ENCODE results near the gene LRRN4.

Gene LRRN4

GRCh38 chr20:6053776-6054688, at the start of gene LRRN4:
Gene LRRN4, minus strand, starts transcription at chr20:6054060. Its CDS starts 1,261 bp downstream, at chr20:6052799.
- Histone ChIP-seq H3K27ac (no peak within 1 kb of the TSS), H3K4me3 (no peak within 1 kb of the TSS)

GRCh38 chr20:6103301-6103700, 49.4 kb upstream of the LRRN4 start:
- Histone ChIP-seq H3K4me3 (no peak overlapping the region), H3K27ac (no peak overlapping the region)

DNA sequence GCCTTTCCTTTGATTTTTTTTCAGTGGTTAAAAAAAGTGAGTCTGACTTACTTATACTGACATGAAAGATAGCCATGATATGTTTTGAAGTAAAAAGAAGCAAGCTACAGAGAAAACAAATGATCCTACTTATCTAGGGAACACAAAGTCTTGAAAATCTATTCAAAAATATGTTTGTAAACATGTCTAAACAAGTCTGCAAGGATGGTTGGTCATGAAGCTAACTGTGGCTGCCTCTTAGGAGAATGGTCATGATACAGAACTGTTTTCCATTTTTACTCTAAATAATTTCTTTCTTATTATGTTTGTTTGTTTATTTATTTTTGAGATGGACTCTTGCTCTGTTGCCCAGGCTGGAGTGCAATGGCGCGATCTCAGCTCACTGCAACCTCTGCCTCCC, 47.5 kb upstream of the LRRN4 start:
- H3K4me3 ChIP-seq: no peak overlapping the region
- H3K27ac ChIP-seq: no peak overlapping the region

- no peak overlapping the region for H3K4me3 ChIP-seq
- no peak overlapping the region for H3K27ac ChIP-seq
Observed at GRCh38 chr20:6100246-6100645, 46.4 kb upstream of the LRRN4 start.

- H3K4me3 ChIP-seq: no peak overlapping the region
- no peak overlapping the region for H3K27ac ChIP-seq
Observed at GRCh38 chr20:6099819-6100218, 46.0 kb upstream of the LRRN4 start.

DNA sequence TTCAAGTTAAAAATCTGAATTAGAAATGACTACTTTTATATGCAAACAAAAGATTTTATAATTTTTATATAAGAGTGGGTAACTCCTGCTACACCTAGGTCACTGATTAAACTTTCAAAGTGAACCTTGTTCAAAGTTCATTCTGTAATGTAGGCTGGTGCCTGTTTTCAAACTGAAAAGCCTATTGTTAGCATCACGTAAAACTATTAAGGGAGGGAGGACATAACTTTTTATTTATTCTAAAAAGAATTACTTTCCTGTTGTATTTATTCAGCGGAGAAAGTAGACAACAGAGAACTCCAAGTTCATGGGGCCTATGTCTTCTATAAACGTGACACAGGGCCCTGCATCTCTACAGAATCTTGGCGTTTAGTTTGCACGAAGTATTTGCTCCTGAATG, 41.5 kb upstream of the LRRN4 start:
- H3K27ac ChIP-seq: no peak overlapping the region
- H3K4me3 ChIP-seq: no peak overlapping the region

- H3K4me3 ChIP-seq: no peak overlapping the region
- no peak overlapping the region for H3K27ac ChIP-seq
Observed at GRCh38 chr20:6094565-6094964, 40.7 kb upstream of the LRRN4 start.

DNA sequence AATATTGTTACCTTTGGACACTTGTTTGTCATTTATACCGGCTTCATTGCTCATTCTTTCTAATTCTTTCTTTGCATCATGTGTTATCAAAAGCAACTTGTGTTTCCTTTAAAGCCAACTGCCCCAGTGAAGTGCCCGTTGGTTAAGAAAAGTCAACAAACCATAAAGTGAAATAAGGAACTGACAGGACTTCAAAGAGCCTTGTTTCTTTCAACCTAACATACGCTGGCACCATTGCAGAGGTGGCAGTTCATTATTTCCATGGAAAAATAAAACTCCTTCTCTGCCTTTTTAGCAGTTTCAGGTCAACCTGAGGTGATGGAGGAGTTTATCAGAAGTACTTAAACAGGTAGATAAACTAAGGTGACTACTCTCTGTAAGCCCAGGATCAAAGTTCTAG, 40.2 kb upstream of the LRRN4 start:
- Histone ChIP-seq H3K27ac (no peak overlapping the region), H3K4me3 (no peak overlapping the region)

DNA sequence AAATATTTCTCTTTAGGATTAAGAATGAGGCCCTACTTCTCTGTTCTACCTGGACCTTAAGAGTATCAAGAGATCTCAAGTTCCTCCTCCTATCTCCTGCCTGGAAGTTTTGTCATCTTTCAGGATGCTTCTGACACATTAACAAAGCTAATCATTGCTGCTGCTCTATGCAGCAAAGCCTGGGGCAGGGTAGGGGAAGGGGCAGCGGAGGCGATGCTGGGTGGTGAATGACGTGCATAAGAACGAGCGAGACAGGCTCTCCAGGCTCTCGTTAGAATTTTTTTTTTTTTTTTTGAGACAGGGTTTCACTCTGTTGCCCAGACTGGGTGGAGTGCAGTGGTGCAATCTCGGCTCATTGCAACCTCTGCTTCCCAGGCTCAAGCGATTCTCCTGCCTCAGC, 37.8 kb upstream of the LRRN4 start:
- H3K4me3 ChIP-seq: no peak overlapping the region
- H3K27ac ChIP-seq: no peak overlapping the region

DNA sequence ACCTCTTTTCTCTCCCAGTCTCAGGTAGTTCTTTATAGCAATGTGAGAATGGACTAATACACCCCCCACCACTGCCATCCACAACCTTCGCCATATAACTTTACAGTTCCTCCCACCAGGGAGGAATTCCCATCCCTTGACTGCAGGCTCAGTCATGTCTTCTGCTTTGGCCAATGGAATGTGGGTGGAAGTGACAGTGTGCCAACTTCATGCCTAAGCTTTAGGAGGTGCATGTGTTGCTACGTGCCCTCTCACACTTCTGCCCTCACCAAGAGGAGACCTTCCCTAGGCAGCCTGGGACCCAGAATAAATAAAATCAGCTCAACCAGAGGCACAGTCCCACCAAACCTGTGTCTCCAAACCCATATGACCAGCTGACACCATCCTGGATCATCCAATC, 33.0 kb upstream of the LRRN4 start:
- H3K4me3 ChIP-seq: no peak overlapping the region
- no peak overlapping the region for H3K27ac ChIP-seq

GRCh38 chr20:6083926-6084325, 30.1 kb upstream of the LRRN4 start:
- Histone ChIP-seq H3K4me3 (no peak overlapping the region), H3K27ac (no peak overlapping the region)

DNA sequence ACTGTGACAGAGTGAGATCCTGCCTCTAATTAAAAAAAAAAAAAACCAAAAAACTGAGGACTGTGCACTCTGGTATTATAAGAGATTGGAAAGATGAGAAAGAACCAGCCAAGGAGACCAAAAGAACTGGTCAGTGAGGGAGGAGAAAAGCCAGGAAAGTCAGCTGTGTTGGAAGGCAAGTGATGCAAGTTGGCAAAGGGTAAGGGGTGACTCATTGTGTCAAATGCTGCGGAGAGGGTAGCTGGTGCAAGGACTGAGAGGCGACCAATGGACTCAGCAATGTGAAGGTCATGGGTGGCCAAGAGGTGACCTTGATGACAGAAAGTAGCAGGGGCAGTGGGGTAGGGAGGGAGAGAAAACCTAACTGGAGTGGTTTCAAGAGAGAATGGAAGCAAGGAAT, 27.4 kb upstream of the LRRN4 start:
- Histone ChIP-seq H3K27ac (no peak overlapping the region), H3K4me3 (no peak overlapping the region)

- H3K27ac ChIP-seq: no peak overlapping the region
Observed at GRCh38 chr20:6079016-6079415, 25.2 kb upstream of the LRRN4 start.

GRCh38 chr20:6075428-6076219, 21.8 kb upstream of the LRRN4 start:
- no peak overlapping the region for H3K27ac ChIP-seq
- no peak overlapping the region for H3K4me3 ChIP-seq

More at GRCh38 chr20:6079016-6079415, 25.2 kb upstream of the LRRN4 start:
- H3K4me3 ChIP-seq: no peak overlapping the region

GRCh38 chr20:6074784-6075183, 20.9 kb upstream of the LRRN4 start:
- Histone ChIP-seq H3K27ac (no peak overlapping the region), H3K4me3 (no peak overlapping the region)

DNA sequence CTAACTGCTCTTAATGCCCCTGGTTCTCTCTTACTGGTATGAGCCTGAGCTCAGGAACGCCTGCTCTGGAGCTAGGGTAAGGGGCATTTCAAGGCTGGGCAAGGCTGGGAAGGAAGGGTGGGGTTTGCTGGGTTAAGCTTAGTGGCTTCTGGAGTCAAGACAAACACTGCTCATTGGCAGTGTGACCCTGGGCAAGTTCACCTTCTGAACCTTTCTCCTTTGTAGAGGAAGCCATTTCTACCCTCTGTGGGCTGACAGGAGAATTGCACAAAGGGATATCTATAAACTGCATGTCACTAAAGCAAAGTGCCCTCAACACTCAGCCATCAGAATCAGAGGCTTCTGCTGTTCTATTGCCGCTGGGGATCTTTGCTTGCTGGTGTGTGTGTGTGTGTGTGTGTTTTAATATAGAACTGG, 20.3 kb upstream of the LRRN4 start:
- Histone ChIP-seq H3K4me3 (no peak overlapping the region), H3K27ac (no peak overlapping the region)

DNA sequence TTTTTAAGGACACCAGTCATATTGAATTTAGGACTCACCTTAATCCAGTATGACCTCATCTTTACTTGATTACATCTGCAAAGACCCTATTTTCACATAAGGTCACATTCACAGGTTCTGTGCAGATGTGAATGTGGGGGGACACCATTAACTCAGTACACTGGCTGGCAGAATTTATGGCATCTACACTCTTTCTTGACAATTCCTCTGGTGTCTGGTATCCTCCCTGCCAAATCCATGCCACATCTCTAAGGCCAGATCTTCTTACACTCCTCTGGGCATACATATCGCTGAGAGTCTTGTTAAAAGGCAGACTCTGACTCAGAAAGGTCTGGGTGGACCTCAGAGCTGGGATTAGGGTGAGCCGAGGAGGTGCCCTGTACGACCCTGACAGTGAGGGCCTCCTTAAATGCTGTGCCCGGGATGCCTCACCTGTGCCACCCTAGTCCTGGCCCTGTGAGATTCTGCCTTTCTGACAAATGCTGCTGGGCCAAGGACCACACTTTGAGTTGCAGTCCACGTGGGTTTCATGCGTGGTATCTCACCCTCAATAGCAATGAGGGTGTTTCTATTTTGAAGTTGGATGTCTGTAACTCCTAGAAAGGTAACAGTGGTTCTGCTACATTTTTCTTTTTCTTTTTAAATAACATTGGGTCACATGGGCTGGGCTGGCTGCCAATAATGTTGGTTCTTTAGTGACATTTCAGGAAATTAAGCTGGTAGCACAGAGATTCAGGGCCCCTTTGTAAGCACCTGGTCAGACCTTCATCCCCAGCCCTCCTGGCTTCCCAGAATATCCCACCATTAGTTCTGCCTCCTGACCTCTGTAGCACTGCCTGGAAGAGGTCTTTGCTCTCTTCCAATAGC, 17.2 kb upstream of the LRRN4 start:
- no peak overlapping the region for H3K27ac ChIP-seq
- no peak overlapping the region for H3K4me3 ChIP-seq

GRCh38 chr20:6069669-6070068, 15.8 kb upstream of the LRRN4 start:
- Histone ChIP-seq H3K27ac (no peak overlapping the region), H3K4me3 (no peak overlapping the region)

- Histone ChIP-seq H3K4me3 (no peak overlapping the region), H3K27ac (no peak overlapping the region)
Observed at GRCh38 chr20:6067763-6068318, 14.0 kb upstream of the LRRN4 start.

DNA sequence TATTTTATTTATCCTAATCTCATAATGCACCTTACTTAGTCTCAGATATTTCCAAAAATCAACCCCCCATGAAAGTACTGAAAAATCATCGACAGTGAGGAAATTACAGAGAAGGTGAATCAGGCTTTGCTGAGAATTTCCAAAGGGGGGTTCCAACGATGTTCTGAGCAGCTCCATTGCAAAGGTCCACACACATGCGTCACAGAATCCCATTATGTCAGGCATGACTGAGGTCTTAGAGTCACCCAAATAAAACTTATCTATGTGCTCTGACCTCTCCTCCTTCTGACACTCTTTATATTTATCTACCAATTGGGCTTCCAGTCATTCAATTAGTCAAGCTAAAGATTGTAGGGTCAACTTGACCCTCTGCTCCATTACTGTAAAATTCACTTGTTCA, 12.7 kb upstream of the LRRN4 start:
- H3K27ac ChIP-seq: no peak overlapping the region
- no peak overlapping the region for H3K4me3 ChIP-seq
